Stimulated activated CD4-positive, alpha-beta T cell treated with anti-CD3 and anti-CD28 coated beads, Interleukin-4, amount 100 ng/mL, for 24 hours (primary cell): ENCODE results near the gene MAGEA9B.
"Not testable (repeated sequence)": the region's sequence is repeated elsewhere in the genome, so short reads cannot be mapped to it uniquely, and the experiment has no call there.

ENCODE experiments used
- DNase-seq: peaks from one replicate; pipeline ENCODE4 v3.0.0-alpha.2; 2020

The MAGEA9B gene

GRCh38 chrX:149587359-149587758 lies at the start of gene MAGEA9B:
TSS of gene MAGEA9B (minus strand) at chrX:149587459. CDS start at chrX:149583179, 4,280 bp downstream.
- DNase-seq = not testable (repeated sequence)

GRCh38 chrX:149633511-149633910 lies 46.3 kb upstream of the MAGEA9B start:
- DNase-seq = no peak

GRCh38 chrX:149631234-149632165 lies 44.2 kb upstream of the MAGEA9B start, which contains the start of gene TMEM185A:
TSS of gene TMEM185A (minus strand) at chrX:149631792. CDS start at chrX:149631580, 212 bp downstream.
- peak; percentile 77 for DNase-seq

- DNase-seq = no peak
Measured at GRCh38 chrX:149630681-149631233, 43.5 kb upstream of the MAGEA9B start.

GRCh38 chrX:149629730-149630387 lies 42.6 kb upstream of the MAGEA9B start:
- DNase-seq = no peak

- DNase-seq = no peak
Measured at GRCh38 chrX:149628768-149629167, 41.5 kb upstream of the MAGEA9B start.

- no peak for DNase-seq
Measured at GRCh38 chrX:149628280-149628679, 41.0 kb upstream of the MAGEA9B start.

GRCh38 chrX:149626829-149627228 lies 39.6 kb upstream of the MAGEA9B start:
- DNase-seq = not testable (repeated sequence)

GRCh38 chrX:149619662-149620061 lies 32.4 kb upstream of the MAGEA9B start:
- DNase-seq = not testable (repeated sequence)

GRCh38 chrX:149618871-149619270 lies 31.6 kb upstream of the MAGEA9B start:
- no peak for DNase-seq

- no peak for DNase-seq
Measured at GRCh38 chrX:149611623-149612175, 24.4 kb upstream of the MAGEA9B start.

- no peak for DNase-seq
Measured at GRCh38 chrX:149610511-149610910, 23.3 kb upstream of the MAGEA9B start.

GRCh38 chrX:149607699-149608098 lies 20.4 kb upstream of the MAGEA9B start:
- DNase-seq = no peak

GRCh38 chrX:149605248-149605885 lies 18.1 kb upstream of the MAGEA9B start:
- not testable (repeated sequence) for DNase-seq

- DNase-seq = not testable (repeated sequence)
Measured at GRCh38 chrX:149598603-149599002, 11.3 kb upstream of the MAGEA9B start.

- not testable (repeated sequence) for DNase-seq
Measured at GRCh38 chrX:149595943-149596342, 8.7 kb upstream of the MAGEA9B start.

- DNase-seq = not testable (repeated sequence)
Measured at GRCh38 chrX:149595214-149595613, 8.0 kb upstream of the MAGEA9B start, which contains the start of gene HSFX2. TSS of gene HSFX2 (minus strand) at chrX:149595314. CDS start at chrX:149594700, 614 bp downstream.

- DNase-seq = not testable (repeated sequence)
Measured at GRCh38 chrX:149590993-149591392, 3.7 kb upstream of the MAGEA9B start.

- DNase-seq = not testable (repeated sequence)
Measured at GRCh38 chrX:149585631-149586030, 1.6 kb downstream of the MAGEA9B start.

- DNase-seq = not testable (repeated sequence)
Measured at GRCh38 chrX:149573456-149573855, 13.8 kb downstream of the MAGEA9B start.

GRCh38 chrX:149572743-149573142 lies 14.5 kb downstream of the MAGEA9B start:
- no peak for DNase-seq

- DNase-seq = no peak
Measured at GRCh38 chrX:149571770-149572169, 15.5 kb downstream of the MAGEA9B start.
